ENCODE data around the gene NAA38. TPM values are rescaled to one million over a fixed set of nuclear protein-coding genes. Genes with fewer than 3 reads are reported as not detected.

The NAA38 gene
- total RNA-seq, result 28.9 and 30.6 TPM in 2 replicates

GRCh38 chr17:7856811-7857712 lies at the start of gene NAA38:
TSS of gene NAA38 (minus strand) at chr17:7857559. CDS start at chr17:7857463, 96 bp downstream.

GRCh38 chr17:7888184-7888920 lies 31.0 kb upstream of the NAA38 start, which contains the start of gene CHD3:
TSS of gene CHD3 (plus strand) at chr17:7888789. CDS start at chr17:7889001, 212 bp downstream.

GRCh38 chr17:7857713-7858521 lies 558 bp upstream of the NAA38 start, which contains the start of gene CYB5D1:
TSS of gene CYB5D1 (plus strand) at chr17:7858003. CDS start at chr17:7858135, 132 bp downstream.

GRCh38 chr17:7854851-7855659 lies 2.3 kb downstream of the NAA38 start, which contains the start of gene TMEM88:
TSS of gene TMEM88 (plus strand) at chr17:7855066. CDS start at chr17:7855075, 9 bp downstream.

GRCh38 chr17:7833795-7834541 lies 23.4 kb downstream of the NAA38 start, which contains the start of gene KDM6B:
TSS of gene KDM6B (plus strand) at chr17:7834217. CDS start at chr17:7845555, 11,338 bp downstream.

Other genes with a start within 250 kb of the NAA38 start
- 42.3 and 51.2 TPM in 2 replicates for gene FXR2, start 242.7 kb downstream of the NAA38 start, total RNA-seq
- gene SAT2, start 229.7 kb downstream of the NAA38 start, total RNA-seq, result 34.7 and 35.4 TPM in 2 replicates
- 0.53 and 0.72 TPM in 2 replicates for gene SHBG, start 227.4 kb downstream of the NAA38 start, total RNA-seq
- gene ATP1B2, start 206.6 kb downstream of the NAA38 start, total RNA-seq, result 0.07 and 0.33 TPM in 2 replicates
- 32.2 and 47.2 TPM in 2 replicates for gene TP53, start 170.1 kb downstream of the NAA38 start, total RNA-seq
- 2.7 and 3.5 TPM in 2 replicates for gene WRAP53, start 169.1 kb downstream of the NAA38 start, total RNA-seq
- 0.10 and 0.39 TPM in 2 replicates for gene EFNB3, start 152.4 kb downstream of the NAA38 start, total RNA-seq
- 0.23 and 0.39 TPM in 2 replicates for gene DNAH2, start 139.8 kb downstream of the NAA38 start, total RNA-seq
- 9.3 and 19.7 TPM in 2 replicates for gene KDM6B, start 23.3 kb downstream of the NAA38 start, total RNA-seq
- gene TMEM88, start 2.5 kb downstream of the NAA38 start, total RNA-seq, result 0.13 and 0.20 TPM in 2 replicates
- 11.5 and 14.7 TPM in 2 replicates for gene CYB5D1, start 444 bp upstream of the NAA38 start, total RNA-seq
- 152 and 164 TPM in 2 replicates for gene CHD3, start 31.2 kb upstream of the NAA38 start, total RNA-seq
- gene RNF227, start 58.7 kb upstream of the NAA38 start, total RNA-seq, result 4.0 and 6.9 TPM in 2 replicates
- 0.23 and 0.33 TPM in 2 replicates for gene KCNAB3, start 72.3 kb upstream of the NAA38 start, total RNA-seq
- gene TRAPPC1, start 74.4 kb upstream of the NAA38 start, total RNA-seq, result 79.2 and 80.7 TPM in 2 replicates
- gene CNTROB, start 74.6 kb upstream of the NAA38 start, total RNA-seq, result 16.8 and 18.3 TPM in 2 replicates
- not detected in 2 replicates for gene GUCY2D, start 145.1 kb upstream of the NAA38 start, total RNA-seq
- gene ALOX15B, start 181.5 kb upstream of the NAA38 start, total RNA-seq, result 0.07 and 1.2 TPM in 2 replicates
- not detected in 2 replicates for gene ALOX12B, start 230.2 kb upstream of the NAA38 start, total RNA-seq

Data from smooth muscle cell of the pulmonary artery (primary cell).